IMR-90 (cell line): Measurements from ENCODE around the gene NHLRC2. TPM values are rescaled to one million over a fixed set of nuclear protein-coding genes. Genes with fewer than 3 reads are reported as not detected.

Experiments used
- ATAC-seq: fragments of 200-7000 bp; cut with Tn5 transposase; 2 replicates; pipeline ENCODE4 v1.9.1; 2020; ENCODE audit warnings: low read depth, mild to moderate bottlenecking, moderate library complexity
- BruUV-seq: library from RNA; stranded (reverse); fragments of 400-500 nt; replicated peaks from 2 replicates; lab custom pipeline; 2021; lab: Mats Ljungman, UMichigan
- CTCF ChIA-PET: fragments of 300-600 bp; formaldehyde crosslinking; extraction: SDS; loops from one replicate; lab custom pipeline; 2021; ENCODE audit warnings: antibody characterized with exemption; lab: Yijun Ruan, JAX
- POLR2A ChIA-PET: fragments of 300-600 bp; sonication (Branson Sonifier 250); formaldehyde crosslinking; loops from one replicate; lab custom pipeline; 2022; ENCODE audit warnings: antibody characterized with exemption; ENCODE audit not compliant: unreplicated experiment; lab: Charles Lee
- DNase-seq: peaks from one replicate; pipeline ENCODE4 v3.0.0; 2013
- H2AFZ ChIP-seq: replicated peaks from 2 replicates; pipeline ENCODE3; 2013; ENCODE audit warnings: low read length, mild to moderate bottlenecking; ENCODE audit not compliant: poor library complexity
- H2AK5ac ChIP-seq: 2 replicates; pipeline ENCODE4 v1.6.1; 2013; ENCODE audit warnings: low read depth, low read length, inconsistent platforms
- H2AK9ac ChIP-seq: replicated peaks from 2 replicates; pipeline ENCODE3; 2013; ENCODE audit warnings: mild to moderate bottlenecking, low read depth, low read length, moderate library complexity; ENCODE audit not compliant: poor library complexity
- H2BK120ac ChIP-seq: 2 replicates; pipeline ENCODE4 v1.6.1; 2013; ENCODE audit warnings: low read depth, low read length, inconsistent platforms
- H2BK15ac ChIP-seq: 3 replicates; pipeline ENCODE4 v1.6.1; 2013; ENCODE audit warnings: low read depth, low read length, inconsistent platforms
- H2BK20ac ChIP-seq: 2 replicates; pipeline ENCODE4 v1.6.1; 2013; ENCODE audit warnings: low read depth, mild to moderate bottlenecking, inconsistent platforms, low read length, moderate library complexity
- H2BK5ac ChIP-seq: 2 replicates; pipeline ENCODE4 v1.6.1; 2013; ENCODE audit warnings: mild to moderate bottlenecking, low read depth, low read length, inconsistent platforms; ENCODE audit not compliant: poor library complexity, severe bottlenecking
- H3K14ac ChIP-seq: replicated peaks from 2 replicates; pipeline ENCODE4 v1.6.1; 2013; ENCODE audit warnings: low read depth, low read length, inconsistent platforms
- H3K18ac ChIP-seq: 2 replicates; pipeline ENCODE4 v1.6.1; 2013; ENCODE audit warnings: low read depth, low read length, control low read depth
- H3K23ac ChIP-seq: 2 replicates; pipeline ENCODE4 v1.6.1; 2013; ENCODE audit warnings: low read depth, low read length, inconsistent platforms
- H3K27ac ChIP-seq: 2 replicates; pipeline ENCODE4 v1.5.1; 2013; ENCODE audit warnings: mild to moderate bottlenecking, control low read depth, low read length; ENCODE audit not compliant: insufficient read depth
- H3K27me3 ChIP-seq: 2 replicates; pipeline ENCODE4 v1.6.1; 2013; ENCODE audit warnings: low read length; ENCODE audit not compliant: control insufficient read depth, insufficient read depth
- H3K36me3 ChIP-seq: 2 replicates; pipeline ENCODE4 v1.6.1; 2013; ENCODE audit warnings: low read length, mixed read lengths; ENCODE audit not compliant: control insufficient read depth, insufficient read depth
- H3K4ac ChIP-seq: 2 replicates; pipeline ENCODE4 v1.6.1; 2013; ENCODE audit warnings: low read depth, low read length, inconsistent platforms
- H3K4me1 ChIP-seq: 2 replicates; pipeline ENCODE4 v1.6.1; 2013; ENCODE audit warnings: low read length, mixed read lengths; ENCODE audit not compliant: control insufficient read depth, insufficient read depth
- H3K4me2 ChIP-seq: 2 replicates; pipeline ENCODE4 v1.6.1; 2013; ENCODE audit warnings: low read depth, mild to moderate bottlenecking, control low read depth, low read length, moderate library complexity
- H3K4me3 ChIP-seq: 2 replicates; pipeline ENCODE4 v1.5.1; 2013; ENCODE audit warnings: low read depth, mild to moderate bottlenecking, control low read depth, low read length, moderate library complexity; ENCODE audit not compliant: insufficient read depth
- H3K56ac ChIP-seq: 2 replicates; pipeline ENCODE4 v1.6.1; 2013; ENCODE audit warnings: low read length, inconsistent platforms; ENCODE audit not compliant: insufficient read depth; ENCODE audit errors: extremely low read depth
- H3K79me1 ChIP-seq, 2 experiments: 2 replicates each; pipeline ENCODE4 v1.6.1; 2013; ENCODE audit warnings: low read length in 2 of 2, inconsistent platforms in 1 of 2, low read depth in 1 of 2
- H3K9ac ChIP-seq: 2 replicates; pipeline ENCODE4 v1.6.1; 2013; ENCODE audit warnings: low read depth, low read length, control low read depth
- H3K9me1 ChIP-seq: 2 replicates; pipeline ENCODE4 v1.6.1; 2013; ENCODE audit warnings: low read length, inconsistent platforms; ENCODE audit not compliant: insufficient read depth
- H3K9me3 ChIP-seq: 2 replicates; pipeline ENCODE4 v1.6.1; 2013; ENCODE audit warnings: low read length; ENCODE audit not compliant: control insufficient read depth, insufficient read depth
- H4K20me1 ChIP-seq: 2 replicates; pipeline ENCODE4 v1.6.1; 2013; ENCODE audit warnings: low read length, inconsistent platforms; ENCODE audit not compliant: insufficient read depth
- H4K5ac ChIP-seq: 2 replicates; pipeline ENCODE4 v1.6.1; 2013; ENCODE audit warnings: mild to moderate bottlenecking, low read depth, low read length, control low read depth
- H4K8ac ChIP-seq, 2 experiments: 2 replicates each; pipeline ENCODE4 v1.6.1; 2013; ENCODE audit warnings: low read depth in 2 of 2, low read length in 2 of 2, control low read depth in 1 of 2, inconsistent platforms in 1 of 2
- H4K91ac ChIP-seq: 2 replicates; pipeline ENCODE4 v1.6.1; 2013; ENCODE audit warnings: low read depth, low read length, inconsistent platforms; ENCODE audit not compliant: insufficient read depth
- BHLHE40 ChIP-seq: fragments of 150-350 bp; IDR thresholded peaks from 2 replicates; pipeline ENCODE4 v1.6.1; 2016; ENCODE audit warnings: mild to moderate bottlenecking, low read depth, low read length
- CEBPB ChIP-seq: IDR thresholded peaks from 2 replicates; pipeline ENCODE4 v1.6.1; 2012; ENCODE audit warnings: low read depth, low read length, improper control_type of control experiment
- CTCF ChIP-seq: conservative IDR thresholded peaks from 2 replicates; pipeline ENCODE4 v1.5.1; 2012; ENCODE audit warnings: mild to moderate bottlenecking, low read depth, low read length, improper control_type of control experiment
- MAFK ChIP-seq: IDR thresholded peaks from 2 replicates; pipeline ENCODE4 v1.6.1; 2012; ENCODE audit warnings: low read depth, low read length, improper control_type of control experiment
- MAZ ChIP-seq: IDR thresholded peaks from 2 replicates; pipeline ENCODE4 v1.6.1; 2012; ENCODE audit warnings: low read depth, mild to moderate bottlenecking, low read length, improper control_type of control experiment, moderate library complexity, borderline replicate concordance
- MXI1 ChIP-seq: IDR thresholded peaks from 2 replicates; pipeline ENCODE4 v1.6.1; 2012; ENCODE audit warnings: low read depth, mild to moderate bottlenecking, low read length, moderate library complexity, borderline replicate concordance
- POLR2A ChIP-seq: IDR thresholded peaks from 2 replicates; pipeline ENCODE4 v1.6.1; 2012; ENCODE audit warnings: mild to moderate bottlenecking, low read depth, low read length
- dilution Hi-C: fragments of 300-500 bp; cut with HindIII; formaldehyde crosslinking; loops from one replicate; pipeline ENCODE4 v1.14.3; 2018; ENCODE audit warnings: low sequenced_read_pairs; ENCODE audit not compliant: unreplicated experiment
- in situ Hi-C: fragments of 300-500 bp; cut with MboI; formaldehyde crosslinking; loops from 3 replicates; pipeline ENCODE4 v1.14.3; 2019; ENCODE audit warnings: low sequenced_read_pairs, inconsistent platforms, mixed read lengths
- intact Hi-C: fragments of 100-400 bp; cut with micrococcal nuclease; formaldehyde crosslinking; loops from 2 replicates; pipeline ENCODE4 v1.10.0; 2022
- polyA plus RNA-seq, 3 experiments: library from polyadenylated mRNA; depleted of rRNA; stranded (reverse); fragments of >200 nt; gene quantifications; 2 replicates each; pipeline ENCODE4 v1.2.3, GENCODE V29; 2012; ENCODE audit warnings: low replicate concordance in 1 of 3
- total RNA-seq: library from RNA; depleted of rRNA; stranded (reverse); fragments of >200 nt; gene quantifications from 2 replicates; pipeline ENCODE4 v1.2.3, GENCODE V29; 2012
- TF ChIP-seq, protein P1 (sequence below): fragments of 150-350 bp; IDR thresholded peaks from 2 replicates; pipeline ENCODE4 v1.6.1; 2017; ENCODE audit warnings: mild to moderate bottlenecking, antibody characterized with exemption, low read length, low read depth

Gene NHLRC2
- total and polyA plus RNA-seq, 2 of the 4 experiments (the other 2 are of a cell fraction): 3.0 to 11.8 TPM

DNA sequence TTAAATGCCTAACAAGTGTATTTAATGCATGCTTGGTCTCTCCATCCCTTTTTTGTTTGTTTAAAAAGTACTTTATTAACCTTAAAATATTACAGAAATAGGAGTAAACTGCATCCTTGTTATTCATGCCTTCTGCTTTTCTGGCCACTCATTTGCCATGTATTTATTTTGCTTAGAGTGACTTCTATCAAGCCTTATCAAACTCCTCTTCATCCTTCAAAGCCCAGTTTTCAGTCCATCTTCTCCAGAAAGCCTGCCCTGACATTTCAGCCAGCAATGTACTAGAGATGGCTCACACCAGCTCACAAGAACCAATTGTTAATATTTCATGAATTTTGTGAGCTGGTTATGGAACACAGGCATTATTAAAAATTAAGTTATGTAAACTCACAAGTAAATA lies 82.8 kb downstream of the NHLRC2 start:
- ChIA-PET POLR2A (no interaction called here), CTCF (no interaction called here)
- H3K23ac ChIP-seq: no peak overlapping the region
- no peak overlapping the region for H2BK120ac ChIP-seq
- ATAC-seq (no peak), DNase-seq (no peak)
- no peak for TF ChIP-seq MXI1
- TF ChIP-seq, protein P1, sequence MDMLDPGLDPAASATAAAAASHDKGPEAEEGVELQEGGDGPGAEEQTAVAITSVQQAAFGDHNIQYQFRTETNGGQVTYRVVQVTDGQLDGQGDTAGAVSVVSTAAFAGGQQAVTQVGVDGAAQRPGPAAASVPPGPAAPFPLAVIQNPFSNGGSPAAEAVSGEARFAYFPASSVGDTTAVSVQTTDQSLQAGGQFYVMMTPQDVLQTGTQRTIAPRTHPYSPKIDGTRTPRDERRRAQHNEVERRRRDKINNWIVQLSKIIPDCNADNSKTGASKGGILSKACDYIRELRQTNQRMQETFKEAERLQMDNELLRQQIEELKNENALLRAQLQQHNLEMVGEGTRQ: no peak
- TF ChIP-seq MAFK: no peak
- TF ChIP-seq POLR2A: no peak
- TF ChIP-seq CEBPB: no peak
- TF ChIP-seq MAZ: no peak
- TF ChIP-seq CTCF: no peak
- TF ChIP-seq BHLHE40: no peak
- H3K27me3 ChIP-seq: peaks cover 15% of the 10 kb centered on the region; the same call in 1 of the 2 replicates
- no peak overlapping the region for H3K4me3 ChIP-seq
- no TSS peak for BruUV-seq
- H3K4me2 ChIP-seq: no peak overlapping the region
- H2BK5ac ChIP-seq: no peak overlapping the region
- no peaks in the 10 kb centered on the region for H3K36me3 ChIP-seq
- no peak overlapping the region for H2BK20ac ChIP-seq
- H4K8ac ChIP-seq: no peak overlapping the region
- in situ Hi-C loops (no loop called here), dilution Hi-C loops (no loop called here), intact Hi-C loops (no loop called here)
- no peaks in the 10 kb centered on the region for H4K20me1 ChIP-seq
- no peak overlapping the region for H4K91ac ChIP-seq
- no peak overlapping the region for H3K4ac ChIP-seq
- H3K9me1 ChIP-seq: no peaks in the 10 kb centered on the region
- no peak overlapping the region for H3K27ac ChIP-seq
- H4K5ac ChIP-seq: no peak overlapping the region
- no peaks in the 10 kb centered on the region for H3K79me1 ChIP-seq
- no peak overlapping the region for H3K14ac ChIP-seq
- H3K56ac ChIP-seq: no peak overlapping the region
- no peaks in the 10 kb centered on the region for H3K4me1 ChIP-seq
- no peak overlapping the region for H2BK15ac ChIP-seq
- no peak overlapping the region for H3K9ac ChIP-seq
- H3K9me3 ChIP-seq: no peaks in the 10 kb centered on the region
- H2AK9ac ChIP-seq: no peak overlapping the region
- no peak overlapping the region for H3K18ac ChIP-seq
- no peak overlapping the region for H2AK5ac ChIP-seq
- H2AFZ ChIP-seq: no peak overlapping the region
